HG02763 (cell line): ENCODE results near the gene DDOST.
"Not testable (repeated sequence)": the region's sequence is repeated elsewhere in the genome, so short reads cannot be mapped to it uniquely, and the experiment has no call there.

Experiments used
- ATAC-seq: cut with Tn5 transposase; IDR thresholded peaks from one replicate; pipeline ENCODE4 v1.9.1; 2021; ENCODE audit warnings: mild to moderate bottlenecking, moderate library complexity; ENCODE audit not compliant: unreplicated experiment

The DDOST gene

GRCh38 chr1:20693623-20694022 is 32.5 kb upstream of the DDOST start:
- no peak for ATAC-seq

GRCh38 chr1:20691872-20692271 is 30.7 kb upstream of the DDOST start:
- no peak for ATAC-seq

- no peak for ATAC-seq
Observed at GRCh38 chr1:20689645-20690056, 28.5 kb upstream of the DDOST start.

GRCh38 chr1:20686883-20687725 is 25.9 kb upstream of the DDOST start:
- ATAC-seq: no peak

- ATAC-seq: no peak
Observed at GRCh38 chr1:20685741-20686140, 24.6 kb upstream of the DDOST start.

- ATAC-seq: no peak
Observed at GRCh38 chr1:20685099-20685662, 24.0 kb upstream of the DDOST start.

GRCh38 chr1:20684651-20685050 is 23.5 kb upstream of the DDOST start:
- no peak for ATAC-seq

GRCh38 chr1:20684050-20684620 is 23.0 kb upstream of the DDOST start:
- no peak for ATAC-seq

GRCh38 chr1:20683614-20684013 is 22.4 kb upstream of the DDOST start:
- ATAC-seq: no peak

GRCh38 chr1:20682571-20683236 is 21.5 kb upstream of the DDOST start:
- no peak for ATAC-seq

GRCh38 chr1:20681999-20682398 is 20.8 kb upstream of the DDOST start:
- ATAC-seq: no peak

- ATAC-seq: no peak
Observed at GRCh38 chr1:20680269-20680668, 19.1 kb upstream of the DDOST start.

GRCh38 chr1:20678599-20678998 is 17.4 kb upstream of the DDOST start:
- ATAC-seq: no peak

GRCh38 chr1:20673626-20674025 is 12.5 kb upstream of the DDOST start:
- not testable (repeated sequence) for ATAC-seq

GRCh38 chr1:20672265-20672632 is 11.1 kb upstream of the DDOST start:
- ATAC-seq: no peak

- ATAC-seq: no peak
Observed at GRCh38 chr1:20670936-20671335, 9.8 kb upstream of the DDOST start.

- ATAC-seq: no peak
Observed at GRCh38 chr1:20668581-20668980, 7.4 kb upstream of the DDOST start.

GRCh38 chr1:20666804-20667203 is 5.6 kb upstream of the DDOST start:
- no peak for ATAC-seq

- no peak for ATAC-seq
Observed at GRCh38 chr1:20666146-20666545, 5.0 kb upstream of the DDOST start.

- no peak for ATAC-seq
Observed at GRCh38 chr1:20665726-20666125, 4.6 kb upstream of the DDOST start.

GRCh38 chr1:20663969-20664715 is 3.0 kb upstream of the DDOST start:
- ATAC-seq: no peak
